Activated T-helper 17 cell treated with anti-CD3 and anti-CD28 coated beads, Interleukin-2, amount 50 U/mL, for 72 hours (primary cell): Measurements from ENCODE around the gene TOLLIP. TPM values are rescaled to one million over a fixed set of nuclear protein-coding genes. Genes with fewer than 3 reads are reported as not detected.

Source experiments
- ATAC-seq: fragments of 150-1000 bp; cut with Tn5 transposase; replicated peaks from 2 replicates; pipeline ENCODE4 v1.10.0; 2021; ENCODE audit warnings: mild to moderate bottlenecking, moderate library complexity
- H3K27ac Mint-ChIP-seq: one replicate; pipeline ENCODE4 v1.8.0; 2022; ENCODE audit warnings: mixed read lengths
- H3K27me3 Mint-ChIP-seq: one replicate; pipeline ENCODE4 v1.8.0; 2022; ENCODE audit warnings: mixed read lengths
- H3K36me3 Mint-ChIP-seq: one replicate; pipeline ENCODE4 v1.8.0; 2022; ENCODE audit warnings: low read depth, mild to moderate bottlenecking, mixed read lengths
- H3K4me1 Mint-ChIP-seq: one replicate; pipeline ENCODE4 v1.8.0; 2022; ENCODE audit warnings: mixed read lengths
- H3K4me3 Mint-ChIP-seq: one replicate; pipeline ENCODE4 v1.8.0; 2022; ENCODE audit warnings: mild to moderate bottlenecking, mixed read lengths
- H3K9me3 Mint-ChIP-seq: one replicate; pipeline ENCODE4 v1.8.0; 2022; ENCODE audit warnings: mixed read lengths
- total RNA-seq, 2 donors: library from RNA; stranded (reverse); gene quantifications; one replicate each; pipeline ENCODE4 v1.2.3, GENCODE V29; 2022

The TOLLIP gene
- total RNA-seq, 2 donors from 2014 or later = 27.6 to 30.8 TPM

- ATAC-seq = no peak
- no peak overlapping the region for H3K27ac Mint-ChIP-seq
- H3K4me3 Mint-ChIP-seq = no peak overlapping the region
- H3K4me1 Mint-ChIP-seq = no peaks in the 10 kb centered on the region
- no peaks in the 10 kb centered on the region for H3K9me3 Mint-ChIP-seq
- H3K27me3 Mint-ChIP-seq = no peaks in the 10 kb centered on the region
- H3K36me3 Mint-ChIP-seq = no peaks in the 10 kb centered on the region
Observed at GRCh38 chr11:1240771-1241170, 68.7 kb downstream of the TOLLIP start.

GRCh38 chr11:1239596-1240205, 69.7 kb downstream of the TOLLIP start:
- ATAC-seq = no peak
- no peaks in the 10 kb centered on the region for H3K4me1 Mint-ChIP-seq
- no peaks in the 10 kb centered on the region for H3K36me3 Mint-ChIP-seq
- H3K9me3 Mint-ChIP-seq = no peaks in the 10 kb centered on the region
- H3K27ac Mint-ChIP-seq = no peak overlapping the region
- H3K27me3 Mint-ChIP-seq = no peaks in the 10 kb centered on the region
- H3K4me3 Mint-ChIP-seq = no peak overlapping the region

- Mint-ChIP-seq H3K27me3 (no peaks in the 10 kb centered on the region), H3K4me1 (no peaks in the 10 kb centered on the region), H3K36me3 (no peaks in the 10 kb centered on the region), H3K4me3 (no peak overlapping the region), H3K9me3 (no peaks in the 10 kb centered on the region), H3K27ac (no peak overlapping the region)
- no peak for ATAC-seq
Observed at GRCh38 chr11:1238767-1239595, 70.5 kb downstream of the TOLLIP start.

DNA sequence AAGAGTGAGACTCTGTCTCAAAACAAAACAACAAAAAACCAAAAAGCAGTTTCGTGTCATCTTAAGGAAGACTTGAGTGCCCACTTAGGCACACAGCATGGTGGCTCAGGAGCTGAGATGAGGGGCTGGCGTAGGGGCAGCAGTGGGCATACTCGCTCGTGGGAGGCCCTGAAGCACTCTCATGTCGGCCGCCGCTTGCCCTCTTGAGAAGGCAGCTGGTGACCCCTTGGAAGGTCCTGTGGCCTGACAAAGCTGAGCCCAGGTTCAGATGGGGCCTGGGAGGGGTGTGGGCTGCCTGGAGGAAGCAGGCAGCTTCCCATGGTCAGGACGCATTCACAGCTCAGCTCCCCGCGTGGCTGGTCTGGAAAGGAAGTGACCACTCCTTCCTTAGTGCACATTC, 71.6 kb downstream of the TOLLIP start:
- Mint-ChIP-seq H3K9me3 (no peaks in the 10 kb centered on the region), H3K4me1 (no peaks in the 10 kb centered on the region), H3K36me3 (no peaks in the 10 kb centered on the region), H3K27ac (no peak overlapping the region), H3K27me3 (no peaks in the 10 kb centered on the region), H3K4me3 (no peak overlapping the region)
- ATAC-seq = no peak

GRCh38 chr11:1237128-1237580, 72.3 kb downstream of the TOLLIP start:
- H3K4me1 Mint-ChIP-seq = no peaks in the 10 kb centered on the region
- H3K27me3 Mint-ChIP-seq = no peaks in the 10 kb centered on the region
- no peaks in the 10 kb centered on the region for H3K9me3 Mint-ChIP-seq
- no peak for ATAC-seq
- no peaks in the 10 kb centered on the region for H3K36me3 Mint-ChIP-seq
- no peak overlapping the region for H3K4me3 Mint-ChIP-seq
- no peak overlapping the region for H3K27ac Mint-ChIP-seq

DNA sequence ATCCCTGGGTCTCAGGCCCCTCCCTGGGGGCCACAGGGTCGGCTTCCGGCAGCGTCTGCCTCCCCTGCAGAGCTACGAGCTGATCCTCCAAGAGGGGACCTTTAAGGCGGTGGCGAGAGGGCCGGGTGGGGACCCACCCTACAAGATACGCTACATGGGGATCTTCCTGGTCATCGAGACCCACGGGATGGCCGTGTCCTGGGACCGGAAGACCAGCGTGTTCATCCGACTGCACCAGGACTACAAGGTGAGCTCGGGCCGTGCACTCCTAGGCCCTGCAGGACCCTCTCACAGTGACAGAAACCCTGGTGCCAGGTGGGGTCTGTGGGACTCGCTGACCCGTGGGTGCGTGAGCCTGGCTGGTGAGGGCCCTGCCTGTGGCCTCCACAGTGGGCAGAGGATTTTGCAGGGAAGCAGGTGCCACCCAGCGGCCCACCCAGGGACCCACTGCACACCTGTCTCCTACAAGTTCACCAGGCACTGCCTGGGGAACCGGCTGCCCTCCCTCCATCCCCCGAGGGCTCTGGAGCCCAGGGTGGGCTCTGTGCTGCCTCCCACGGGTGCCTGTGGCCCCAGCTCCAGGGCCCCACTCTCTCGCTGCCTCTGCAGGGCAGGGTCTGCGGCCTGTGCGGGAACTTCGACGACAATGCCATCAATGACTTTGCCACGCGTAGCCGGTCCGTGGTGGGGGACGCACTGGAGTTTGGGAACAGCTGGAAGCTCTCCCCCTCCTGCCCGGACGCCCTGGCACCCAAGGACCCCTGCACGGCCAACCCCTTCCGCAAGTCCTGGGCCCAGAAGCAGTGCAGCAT, 72.9 kb downstream of the TOLLIP start:
- H3K27ac Mint-ChIP-seq = no peak overlapping the region

DNA sequence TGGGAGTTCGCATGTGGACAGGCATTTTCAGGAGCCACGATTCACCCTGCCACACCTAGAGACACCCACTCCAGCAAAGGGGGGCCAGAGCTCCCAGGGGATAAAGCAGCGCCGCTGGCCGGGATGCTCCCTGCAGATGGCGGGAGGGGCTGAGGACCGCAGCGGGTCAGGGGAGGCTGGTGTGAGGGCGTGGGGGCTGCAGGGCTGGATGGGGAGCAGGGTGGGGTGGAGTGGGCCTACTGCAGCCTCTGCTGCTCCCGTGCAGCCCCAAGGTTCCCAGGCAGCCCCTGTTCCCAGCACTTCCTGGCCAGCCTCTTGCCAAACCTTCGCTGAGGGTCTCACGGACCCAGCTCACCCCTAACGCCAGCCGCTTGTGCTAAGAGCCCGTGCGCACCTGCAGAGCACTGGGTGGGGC, 73.5 kb downstream of the TOLLIP start:
- Mint-ChIP-seq H3K4me1 (no peaks in the 10 kb centered on the region), H3K36me3 (no peaks in the 10 kb centered on the region), H3K4me3 (no peak overlapping the region), H3K9me3 (no peaks in the 10 kb centered on the region), H3K27me3 (no peaks in the 10 kb centered on the region), H3K27ac (no peak overlapping the region)
- ATAC-seq = no peak

More for the DNA sequence above, 72.9 kb downstream of the TOLLIP start:
- no peaks in the 10 kb centered on the region for H3K9me3 Mint-ChIP-seq
- H3K27me3 Mint-ChIP-seq = no peaks in the 10 kb centered on the region
- no peak overlapping the region for H3K4me3 Mint-ChIP-seq
- ATAC-seq = no peak
- H3K36me3 Mint-ChIP-seq = no peaks in the 10 kb centered on the region
- no peaks in the 10 kb centered on the region for H3K4me1 Mint-ChIP-seq

- ATAC-seq = no peak
- H3K4me1 Mint-ChIP-seq = no peaks in the 10 kb centered on the region
- H3K36me3 Mint-ChIP-seq = no peaks in the 10 kb centered on the region
- H3K27ac Mint-ChIP-seq = no peak overlapping the region
- no peak overlapping the region for H3K4me3 Mint-ChIP-seq
- H3K27me3 Mint-ChIP-seq = no peaks in the 10 kb centered on the region
- no peaks in the 10 kb centered on the region for H3K9me3 Mint-ChIP-seq
Observed at GRCh38 chr11:1235306-1235900, 74.0 kb downstream of the TOLLIP start.

DNA sequence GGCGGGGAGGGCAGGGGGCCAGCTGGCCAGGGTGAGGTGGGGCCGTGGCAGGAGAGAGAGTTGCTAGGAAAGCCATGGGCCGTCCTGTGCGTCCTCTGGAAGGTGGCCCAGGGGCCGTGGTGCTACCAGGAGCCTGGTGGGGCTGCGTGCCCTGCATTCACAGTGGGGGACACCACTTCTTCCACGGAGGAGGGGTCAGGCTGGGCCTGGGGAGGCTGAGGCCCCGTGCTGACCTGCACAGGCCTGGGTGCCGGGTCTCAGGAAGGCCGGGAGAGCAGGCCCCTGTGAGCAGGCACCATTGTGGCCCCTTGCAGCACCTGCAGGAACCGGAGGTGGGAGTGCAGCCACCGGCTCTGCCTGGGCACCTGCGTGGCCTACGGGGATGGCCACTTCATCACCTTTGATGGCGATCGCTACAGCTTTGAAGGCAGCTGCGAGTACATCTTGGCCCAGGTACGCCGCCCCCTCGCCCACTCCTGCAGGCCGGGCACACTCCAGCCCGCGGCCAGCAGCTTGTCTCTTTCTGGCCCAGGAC, 74.6 kb downstream of the TOLLIP start:
- no peak for ATAC-seq
- Mint-ChIP-seq H3K27ac (no peak overlapping the region), H3K27me3 (no peaks in the 10 kb centered on the region), H3K36me3 (no peaks in the 10 kb centered on the region), H3K9me3 (no peaks in the 10 kb centered on the region), H3K4me1 (no peaks in the 10 kb centered on the region), H3K4me3 (no peak overlapping the region)

GRCh38 chr11:1234054-1234720, 75.2 kb downstream of the TOLLIP start:
- Mint-ChIP-seq H3K36me3 (no peaks in the 10 kb centered on the region), H3K4me3 (no peak overlapping the region), H3K27ac (no peak overlapping the region), H3K9me3 (no peaks in the 10 kb centered on the region), H3K27me3 (no peaks in the 10 kb centered on the region), H3K4me1 (no peaks in the 10 kb centered on the region)
- no peak for ATAC-seq

- no peak overlapping the region for H3K4me3 Mint-ChIP-seq
- H3K9me3 Mint-ChIP-seq = no peaks in the 10 kb centered on the region
- ATAC-seq = no peak
- no peaks in the 10 kb centered on the region for H3K27me3 Mint-ChIP-seq
- no peaks in the 10 kb centered on the region for H3K36me3 Mint-ChIP-seq
- no peaks in the 10 kb centered on the region for H3K4me1 Mint-ChIP-seq
- H3K27ac Mint-ChIP-seq = no peak overlapping the region
Observed at GRCh38 chr11:1233351-1234053, 75.9 kb downstream of the TOLLIP start.

GRCh38 chr11:1232883-1233321, 76.5 kb downstream of the TOLLIP start:
- Mint-ChIP-seq H3K27ac (no peak overlapping the region), H3K4me3 (no peak overlapping the region), H3K36me3 (no peaks in the 10 kb centered on the region), H3K27me3 (no peaks in the 10 kb centered on the region), H3K9me3 (no peaks in the 10 kb centered on the region), H3K4me1 (no peaks in the 10 kb centered on the region)
- ATAC-seq = no peak
